NCI-H748 (cell line): ENCODE data around the gene GLYAT.
A peak's percentile ranks its signal among the peaks of the same experiment; 100 is the strongest.
"Not testable (repeated sequence)": the region's sequence is repeated elsewhere in the genome, so short reads cannot be mapped to it uniquely, and the experiment has no call there.

ENCODE experiments used
- DNase-seq: peaks from one replicate; lab custom pipeline; 2025; ENCODE audit not compliant: unreplicated experiment; lab: John Stamatoyannopoulos, UW

The GLYAT gene

GRCh38 chr11:58677536-58677935 lies 54.2 kb downstream of the GLYAT start:
- not testable (repeated sequence) for DNase-seq

DNA sequence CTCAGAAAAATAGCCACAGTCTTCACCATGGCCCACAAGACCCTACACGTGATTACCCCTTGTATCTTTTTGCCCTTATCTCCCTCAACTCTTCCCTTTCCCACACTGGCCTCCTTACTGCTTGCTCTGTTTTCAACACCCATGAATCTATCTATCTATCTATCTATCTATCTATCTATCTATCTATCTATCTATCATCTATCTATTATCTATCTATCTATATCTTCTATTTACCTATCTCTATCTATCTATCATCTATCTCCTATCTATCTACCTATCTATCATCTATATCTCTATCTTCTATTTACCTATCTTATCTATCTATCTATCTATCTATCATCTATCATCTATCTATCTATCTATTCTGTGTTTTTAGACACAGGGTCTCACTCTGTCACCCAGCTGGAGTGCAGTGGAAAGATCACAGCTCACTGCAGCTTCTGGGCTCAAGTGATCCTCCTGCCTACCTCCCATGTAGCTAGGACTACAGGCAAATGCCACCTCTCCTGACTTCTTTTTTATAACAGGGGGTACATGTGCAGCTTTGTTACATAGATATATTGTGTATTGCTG lies 55.1 kb downstream of the GLYAT start:
- no peak for DNase-seq

DNA sequence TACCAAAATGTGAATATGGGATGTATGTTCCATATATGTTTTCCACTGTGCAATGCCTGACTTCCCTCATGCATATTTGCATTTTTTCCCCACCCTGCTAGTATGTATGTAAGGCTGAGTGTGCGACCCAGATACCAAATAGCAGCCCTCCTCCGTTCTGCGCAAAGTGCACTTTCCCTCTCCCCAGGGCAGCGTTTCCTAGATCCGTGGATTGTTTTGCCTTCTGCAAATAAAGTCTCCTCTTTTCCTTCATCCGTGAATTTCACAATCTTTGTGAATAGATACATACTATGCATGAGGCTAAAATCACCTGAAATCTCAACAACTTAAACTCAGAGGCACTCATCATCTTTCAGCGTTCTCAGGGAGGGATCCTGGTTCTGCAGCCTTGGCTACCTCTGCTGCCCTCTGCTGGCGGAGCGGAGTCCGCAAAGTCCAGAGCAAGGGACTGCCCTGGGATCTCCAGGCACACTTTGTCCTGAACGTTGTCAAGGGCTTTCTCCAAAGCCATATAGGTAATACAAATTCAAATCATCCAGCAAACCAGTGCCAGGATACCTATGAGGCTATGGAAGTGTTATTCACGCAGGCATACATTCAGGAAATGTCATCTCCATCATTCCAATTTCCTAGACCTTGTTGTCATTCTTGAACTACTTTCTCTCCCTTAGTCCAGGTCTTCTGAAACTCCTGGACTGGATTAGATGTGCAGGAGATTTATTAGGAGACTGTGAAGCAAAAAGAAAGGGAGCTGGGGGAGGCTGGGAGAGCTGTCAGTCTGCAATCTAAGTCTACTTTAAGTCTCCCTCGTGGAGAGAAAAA lies 56.2 kb downstream of the GLYAT start:
- DNase-seq, result peak; percentile 47

DNA sequence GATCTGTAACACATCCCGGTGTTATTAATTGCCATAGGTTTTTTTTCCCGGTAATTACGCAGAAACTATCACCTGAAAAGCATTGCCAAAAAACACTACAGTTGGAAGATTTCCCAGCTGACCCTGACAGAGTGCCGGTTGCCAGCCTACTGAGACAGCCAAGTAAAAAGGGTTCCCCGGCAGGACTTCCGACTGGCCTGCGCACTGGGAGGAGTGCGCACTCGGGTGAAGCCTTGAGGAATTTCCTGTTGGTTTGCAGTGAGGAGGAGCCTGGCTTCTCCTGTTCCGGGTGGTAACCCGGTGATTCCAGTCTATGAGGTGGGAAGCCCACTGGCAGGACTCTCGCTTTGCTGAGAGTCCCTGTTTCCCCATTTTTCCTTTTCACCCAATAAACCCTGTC lies 57.1 kb downstream of the GLYAT start:
- DNase-seq, result no peak

- no peak for DNase-seq
Observed at GRCh38 chr11:58671983-58672633, 59.6 kb downstream of the GLYAT start.

DNA sequence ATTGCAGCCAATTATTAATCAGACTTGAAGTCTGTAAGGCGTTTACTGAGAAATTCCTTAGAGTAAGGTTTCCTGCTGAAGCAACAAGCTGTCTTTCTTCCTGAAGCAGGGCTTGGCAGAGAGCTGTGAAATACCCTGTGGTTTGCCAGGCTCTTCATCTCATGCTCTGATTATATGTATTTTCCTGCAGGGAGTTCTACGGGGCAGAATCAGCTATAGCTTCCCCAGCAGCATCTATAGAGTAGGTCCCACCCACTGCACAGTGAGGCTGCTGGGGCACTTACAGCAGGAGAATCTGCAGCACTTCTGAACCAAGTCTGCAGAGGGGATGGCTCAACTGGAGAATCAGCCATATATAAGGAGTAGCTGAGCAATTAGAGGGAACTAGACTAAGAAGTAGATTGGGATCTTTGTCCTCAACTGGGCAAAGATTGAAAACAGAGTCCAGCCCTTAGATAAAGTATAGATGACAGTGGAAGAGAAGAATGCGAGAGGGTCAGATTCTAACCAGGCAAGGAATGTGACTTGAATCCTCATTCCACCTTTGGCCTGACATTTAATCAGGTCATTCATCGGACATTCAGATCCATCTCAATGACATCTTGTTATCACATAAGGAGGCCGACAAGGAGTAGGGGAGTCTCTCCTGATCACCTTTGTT lies 71.7 kb downstream of the GLYAT start:
- no peak for DNase-seq

DNA sequence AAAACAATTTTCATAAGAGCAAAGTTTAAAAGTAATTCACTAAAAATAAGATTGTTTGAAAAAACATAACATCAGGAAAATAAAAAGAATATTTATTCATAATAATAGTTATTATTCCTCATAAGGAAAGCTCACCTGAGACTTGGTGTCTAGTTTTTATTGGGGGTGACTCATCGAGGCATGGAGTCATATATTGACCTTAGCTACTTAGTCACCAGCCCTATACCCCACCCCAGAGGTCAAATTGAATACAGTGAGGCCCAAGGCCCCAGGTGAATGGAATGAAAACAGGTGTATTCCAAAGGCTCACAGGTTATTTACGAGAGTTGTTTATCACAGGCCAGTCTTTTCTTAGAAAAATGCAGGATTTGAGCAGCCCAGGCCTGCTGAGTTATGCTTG lies 72.3 kb downstream of the GLYAT start:
- DNase-seq, result no peak
